Stimulated activated naive CD8-positive, alpha-beta T cell treated with anti-CD3 and anti-CD28 coated beads, Interleukin-15, amount 100 ng/mL, for 72 hours (primary cell): ENCODE results near the gene MT1B.

Source experiments
- ATAC-seq: fragments of 150-1000 bp; cut with Tn5 transposase; 2 replicates; pipeline ENCODE4 v1.10.0; 2021; ENCODE audit warnings: mild to moderate bottlenecking, moderate library complexity
- DNase-seq, 2 donors: peaks; one replicate each; pipeline ENCODE4 v3.0.0; 2021 to 2022
- H3K27ac Mint-ChIP-seq, 2 donors: one replicate each; pipeline ENCODE4 v1.8.0; 2022; ENCODE audit warnings: mild to moderate bottlenecking in 2 of 2, mixed read lengths in 2 of 2, moderate library complexity in 2 of 2
- H3K27me3 Mint-ChIP-seq: one replicate; pipeline ENCODE4 v1.8.0; 2022; ENCODE audit warnings: mixed read lengths
- H3K4me1 Mint-ChIP-seq: one replicate; pipeline ENCODE4 v1.8.0; 2022; ENCODE audit warnings: mild to moderate bottlenecking, mixed read lengths
- H3K4me3 Mint-ChIP-seq, 2 donors: one replicate each; pipeline ENCODE4 v1.8.0; 2022; ENCODE audit warnings: mild to moderate bottlenecking in 2 of 2, mixed read lengths in 2 of 2, moderate library complexity in 1 of 2
- H3K9me3 Mint-ChIP-seq, 2 donors: one replicate each; pipeline ENCODE4 v1.8.0; 2022; ENCODE audit warnings: mixed read lengths in 2 of 2

MT1B gene

DNA sequence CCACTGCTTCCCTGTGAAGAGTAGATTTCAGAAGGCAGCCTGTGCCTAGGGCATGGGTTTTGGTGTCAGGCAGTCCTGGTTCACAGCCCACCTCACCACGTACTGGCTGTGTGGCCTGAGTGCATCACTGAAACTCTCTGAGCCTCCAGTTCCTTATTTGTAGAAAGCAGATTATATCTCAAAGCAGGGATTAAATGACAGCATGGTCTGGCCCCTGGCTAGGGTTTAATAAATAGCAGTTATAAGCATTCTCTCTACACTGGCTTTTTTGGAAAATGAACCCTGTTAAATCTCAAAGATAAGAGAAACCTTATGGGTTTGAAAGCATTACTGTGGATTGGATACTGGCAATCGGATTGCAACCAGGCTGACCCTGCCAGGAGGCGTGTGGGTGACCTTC lies 22.2 kb upstream of the MT1B start:
- ATAC-seq (no peak), DNase-seq (no peak)
- Mint-ChIP-seq H3K27ac (no peak overlapping the region), H3K4me1 (peaks cover 38% of the 10 kb centered on the region), H3K9me3 (no peaks in the 10 kb centered on the region), H3K4me3 (no peak overlapping the region), H3K27me3 (peaks cover 92% of the 10 kb centered on the region)

DNA sequence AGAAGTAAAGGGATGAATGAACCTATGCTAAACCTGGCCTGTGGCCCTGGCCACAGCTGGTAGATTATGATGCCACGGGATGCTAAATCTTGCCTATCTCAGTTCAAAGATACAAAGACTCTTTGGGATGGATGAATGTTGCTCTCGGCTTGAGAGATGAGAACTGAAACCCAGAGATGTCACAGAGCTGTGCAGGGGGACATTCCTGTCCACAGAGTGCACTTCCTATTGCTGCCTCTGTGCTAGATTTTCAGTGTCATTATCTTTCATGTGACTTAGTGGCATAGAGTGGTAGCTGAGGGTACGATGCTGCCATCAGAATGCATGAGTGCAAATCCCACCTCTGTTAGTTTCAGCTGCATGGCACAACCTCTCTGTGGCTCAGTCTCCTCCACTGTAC lies 21.6 kb upstream of the MT1B start:
- DNase-seq, result no peak

DNA sequence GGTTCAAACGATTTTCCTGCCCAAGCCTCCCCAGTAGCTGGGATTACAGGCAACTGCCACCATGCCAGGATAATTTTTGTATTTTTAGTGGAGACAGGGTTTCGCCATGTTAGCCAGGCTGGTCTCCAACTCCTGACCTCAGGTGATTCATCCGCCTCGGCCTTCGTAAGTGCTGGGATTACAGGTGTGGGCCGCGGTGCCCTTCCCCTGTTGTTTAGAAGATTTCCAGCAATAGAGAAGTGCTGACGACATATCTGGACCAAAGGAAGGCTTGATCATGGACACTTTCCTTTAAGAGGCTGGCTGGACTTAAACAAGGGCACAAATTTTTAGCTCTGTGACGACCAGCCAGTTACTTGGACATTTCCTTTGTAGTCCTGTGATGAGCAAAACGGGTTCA lies 20.5 kb upstream of the MT1B start:
- ATAC-seq (no peak), DNase-seq (no peak)
- Mint-ChIP-seq H3K27me3 (peaks cover 92% of the 10 kb centered on the region), H3K9me3 (no peaks in the 10 kb centered on the region), H3K4me1 (peaks cover 39% of the 10 kb centered on the region), H3K4me3 (peak overlapping the region in 1 of 2 donors; percentile 79), H3K27ac (no peak overlapping the region)

More for the DNA sequence above, 21.6 kb upstream of the MT1B start:
- Mint-ChIP-seq H3K9me3 (no peaks in the 10 kb centered on the region), H3K4me3 (no peak overlapping the region), H3K27ac (no peak overlapping the region), H3K27me3 (peaks cover 92% of the 10 kb centered on the region), H3K4me1 (peaks cover 39% of the 10 kb centered on the region)
- peak; percentile 59 for ATAC-seq

DNA sequence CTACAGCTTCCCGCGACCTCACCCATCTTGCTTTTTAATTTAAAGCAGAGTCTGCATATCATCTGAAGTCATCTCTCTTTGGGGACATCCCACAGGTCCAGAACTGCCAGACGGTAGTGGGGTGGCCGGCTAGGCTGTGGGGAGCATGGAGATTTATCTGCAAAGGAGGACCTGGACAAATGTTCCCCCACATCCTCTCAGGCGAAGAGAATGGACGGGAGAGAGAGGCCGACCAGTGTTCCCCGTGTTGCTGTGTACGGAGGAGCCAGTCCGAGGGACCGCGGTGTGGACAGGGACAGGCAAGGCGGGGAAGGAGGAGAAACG lies 19.9 kb upstream of the MT1B start:
- peaks cover 92% of the 10 kb centered on the region for H3K27me3 Mint-ChIP-seq
- H3K4me3 Mint-ChIP-seq, result peak overlapping the region; percentile 79 to 89
- DNase-seq (no peak), ATAC-seq (no peak)
- peaks cover 41% of the 10 kb centered on the region for H3K4me1 Mint-ChIP-seq
- no peak overlapping the region for H3K27ac Mint-ChIP-seq
- H3K9me3 Mint-ChIP-seq, result no peaks in the 10 kb centered on the region

DNA sequence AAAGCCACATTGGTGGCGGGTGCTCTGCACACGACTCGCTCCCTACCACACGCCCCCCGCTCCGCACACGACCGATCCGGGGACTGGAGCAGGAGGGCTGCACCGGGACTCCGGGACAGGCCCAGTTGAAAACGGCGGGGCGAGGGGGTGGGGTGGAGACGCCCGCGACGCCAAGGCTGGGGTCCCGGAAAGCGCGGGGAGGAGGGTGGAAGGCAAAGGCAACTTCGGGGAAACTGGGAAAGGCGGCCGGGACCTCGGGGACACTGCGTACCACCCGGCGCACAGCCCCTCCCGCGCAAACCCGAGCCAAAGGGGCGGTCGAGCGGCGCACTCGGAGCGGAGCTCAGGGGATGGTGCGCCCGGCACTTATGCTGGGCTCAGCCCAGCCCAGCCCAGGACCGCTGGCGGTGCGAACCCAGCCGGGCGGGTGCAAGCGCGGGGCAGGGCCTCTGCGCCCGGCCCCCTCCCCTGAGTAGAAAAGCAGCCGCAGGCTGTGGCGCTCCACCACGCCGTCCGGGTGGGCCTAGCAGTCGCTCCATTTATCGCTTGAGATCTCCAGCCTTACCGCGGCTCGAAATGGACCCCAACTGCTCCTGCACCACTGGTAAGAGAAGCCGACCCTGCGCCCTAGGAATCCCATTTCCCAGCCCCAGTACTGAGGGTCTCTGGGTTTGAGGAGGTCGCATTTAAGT lies 19.4 kb upstream of the MT1B start, which contains the start of gene MT1M:
Gene MT1M (plus strand): TSS at position 504 of the 692 bp plus-strand sequence. CDS start 73 bp downstream, at position 577.
- no peak within 1 kb of the TSS for H3K27ac Mint-ChIP-seq
- DNase-seq (no peak), ATAC-seq (peak; percentile 53)
- H3K9me3 Mint-ChIP-seq, result no peaks in the 10 kb centered on the region
- peak within 1 kb of the TSS; percentile 79 to 89 for H3K4me3 Mint-ChIP-seq
- H3K27me3 Mint-ChIP-seq, result peaks cover 92% of the 10 kb centered on the region
- peaks cover 41% of the 10 kb centered on the region for H3K4me1 Mint-ChIP-seq

DNA sequence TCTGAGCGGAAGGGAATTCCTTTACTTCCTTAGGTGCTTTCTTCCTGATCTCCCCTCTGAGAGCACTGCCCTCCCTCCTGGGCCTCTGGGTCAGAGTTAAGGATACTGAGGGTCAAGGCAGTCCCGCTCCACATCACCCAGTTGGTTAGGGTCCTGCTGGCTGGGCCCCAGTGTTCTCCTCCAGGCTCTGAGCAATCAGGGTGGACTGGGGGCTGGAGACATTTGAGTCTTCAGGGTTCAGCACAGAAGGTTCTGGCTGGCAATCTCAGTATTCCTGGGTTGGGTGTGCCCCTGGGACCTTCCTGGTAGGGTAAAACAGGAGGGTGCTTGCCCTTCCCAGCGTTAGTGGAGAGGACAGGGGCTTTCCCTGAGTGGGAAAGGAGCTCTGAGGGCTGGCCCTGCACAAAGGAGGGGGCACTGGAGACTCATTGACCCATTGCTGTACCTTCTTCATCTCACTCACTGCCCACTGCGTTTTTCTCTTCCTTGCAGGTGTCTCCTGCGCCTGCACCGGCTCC lies 18.8 kb upstream of the MT1B start:
- no peak for DNase-seq
- Mint-ChIP-seq H3K27me3 (peaks cover 96% of the 10 kb centered on the region), H3K4me1 (peaks cover 46% of the 10 kb centered on the region), H3K4me3 (peak overlapping the region; percentile 77 to 89), H3K9me3 (no peaks in the 10 kb centered on the region), H3K27ac (no peak overlapping the region)
- no peak for ATAC-seq

DNA sequence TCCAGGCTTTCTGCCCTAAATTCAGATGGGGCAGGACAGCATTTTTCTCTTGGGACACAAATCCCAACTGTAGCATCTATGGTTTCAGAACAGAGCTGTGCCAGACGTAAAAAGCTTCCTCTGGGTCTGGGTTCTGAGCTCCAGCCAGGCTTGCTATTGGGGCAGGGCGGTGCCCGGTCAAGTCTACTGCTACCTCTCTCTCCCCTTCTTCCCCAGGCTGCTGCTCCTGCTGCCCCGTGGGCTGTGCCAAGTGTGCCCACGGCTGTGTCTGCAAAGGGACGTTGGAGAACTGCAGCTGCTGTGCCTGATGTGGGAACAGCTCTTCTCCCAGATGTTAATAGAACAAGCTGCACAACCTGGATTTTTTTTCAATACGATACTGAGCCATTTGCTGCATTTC lies 18.2 kb upstream of the MT1B start:
- Mint-ChIP-seq H3K27me3 (peaks cover 100% of the 10 kb centered on the region), H3K4me3 (no peak overlapping the region), H3K27ac (no peak overlapping the region), H3K9me3 (no peaks in the 10 kb centered on the region), H3K4me1 (peaks cover 52% of the 10 kb centered on the region)
- ATAC-seq (no peak), DNase-seq (no peak)

DNA sequence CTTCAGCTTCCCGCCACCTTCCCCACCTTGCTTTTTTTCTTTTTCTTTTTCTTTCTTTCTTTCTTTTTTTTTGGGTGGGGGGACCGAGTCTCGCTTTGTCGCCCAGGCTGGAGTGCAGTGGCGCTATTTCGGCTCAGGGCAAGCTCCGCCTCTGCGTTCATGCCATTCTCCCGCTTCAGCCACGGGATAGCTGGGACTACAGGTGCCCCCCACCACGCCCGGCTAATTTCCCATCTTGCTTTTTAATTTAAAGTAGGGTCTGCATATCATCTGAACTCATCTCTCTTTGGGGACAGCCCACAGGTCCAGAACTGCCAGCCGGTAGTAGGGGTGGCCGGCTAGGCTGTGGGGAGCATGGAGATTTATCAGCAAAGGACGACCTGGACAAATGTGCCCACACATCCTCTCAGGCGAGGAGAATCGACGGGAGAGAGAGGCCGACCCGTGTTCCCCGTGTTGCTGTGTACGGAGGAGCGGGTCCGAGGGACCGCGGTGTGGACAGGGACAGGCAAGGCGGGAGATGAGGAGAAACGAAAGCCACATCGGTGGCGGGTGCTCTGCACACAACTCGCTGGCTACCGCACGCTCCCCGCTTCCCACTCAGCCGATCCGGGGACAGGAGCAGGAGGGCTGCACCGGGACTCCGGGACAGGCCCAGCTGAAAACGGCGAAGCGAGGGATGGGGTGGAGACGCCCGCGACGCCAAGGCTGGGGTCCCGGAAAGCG lies 16.8 kb upstream of the MT1B start:
- Mint-ChIP-seq H3K27me3 (peaks cover 100% of the 10 kb centered on the region), H3K27ac (peak overlapping the region in 1 of 2 donors; percentile 34), H3K4me1 (peaks cover 56% of the 10 kb centered on the region), H3K4me3 (peak overlapping the region; percentile 76 to 81), H3K9me3 (no peaks in the 10 kb centered on the region)
- DNase-seq (no peak), ATAC-seq (no peak)

DNA sequence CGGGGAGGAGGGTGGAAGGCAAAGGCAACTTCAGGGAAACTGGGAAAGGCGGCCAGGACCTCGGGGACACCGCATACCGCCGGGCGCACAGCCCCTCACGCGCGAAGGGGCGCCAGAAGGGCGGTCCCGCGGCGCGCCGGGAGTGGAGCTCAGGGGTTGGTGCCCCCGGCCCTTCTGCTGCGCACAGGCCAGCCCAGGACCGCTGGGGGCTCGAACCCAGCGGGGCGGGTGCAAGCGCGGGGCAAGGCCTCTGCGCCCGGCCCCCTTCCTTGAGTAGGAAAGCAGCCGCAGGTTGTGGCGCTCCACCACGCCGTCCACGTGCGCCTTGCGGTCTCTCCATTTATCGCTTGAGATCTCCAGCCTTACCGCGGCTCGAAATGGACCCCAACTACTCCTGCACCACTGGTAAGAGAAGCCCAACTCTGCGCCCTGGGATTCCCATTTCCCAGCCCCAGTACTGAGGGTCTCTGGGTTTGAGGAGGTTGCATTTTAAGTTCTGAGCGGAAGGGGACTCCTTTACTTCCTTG lies 16.2 kb upstream of the MT1B start:
- H3K27ac Mint-ChIP-seq, result no peak overlapping the region

DNA sequence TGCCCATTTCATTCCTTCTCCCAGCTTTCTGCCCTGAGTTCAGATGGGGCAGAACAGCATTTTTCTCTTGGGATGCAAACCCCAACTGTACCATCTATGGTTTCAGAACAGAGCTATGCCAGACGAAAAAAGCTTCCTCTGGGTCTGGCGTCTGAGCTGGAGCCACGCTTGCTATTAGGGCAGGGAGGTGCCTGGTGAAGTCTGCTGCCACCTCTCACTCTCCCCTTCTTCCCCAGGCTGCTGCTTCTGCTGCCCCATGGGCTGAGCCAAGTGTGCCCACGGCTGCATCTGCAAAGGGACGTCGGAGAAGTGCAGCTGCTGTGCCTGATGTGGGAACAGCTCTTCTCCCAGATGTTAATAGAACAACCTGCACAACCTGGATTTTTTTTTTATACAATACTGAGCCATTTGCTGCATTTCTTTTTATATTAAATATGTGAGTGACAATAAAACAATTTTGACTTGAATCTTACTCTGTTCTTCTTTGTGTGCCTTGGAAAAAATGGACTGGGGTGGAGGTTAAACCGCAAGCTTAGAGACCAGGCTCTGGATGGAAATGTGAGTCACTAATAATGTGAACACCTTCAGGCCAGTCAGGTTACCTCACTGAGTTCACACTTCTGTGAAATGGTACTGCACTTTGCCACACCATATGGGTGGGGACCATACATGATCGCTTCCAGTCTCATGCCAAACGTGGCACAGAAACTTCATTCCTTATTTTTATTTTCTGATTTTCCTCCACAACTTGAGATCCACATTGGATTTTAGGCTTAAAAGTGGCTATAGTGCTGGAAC lies 14.9 kb upstream of the MT1B start:
- Mint-ChIP-seq H3K27me3 (peaks cover 96% of the 10 kb centered on the region), H3K27ac (no peak overlapping the region), H3K9me3 (no peaks in the 10 kb centered on the region), H3K4me3 (no peak overlapping the region), H3K4me1 (peaks cover 53% of the 10 kb centered on the region)
- ATAC-seq (no peak), DNase-seq (no peak)

More for the DNA sequence above, 16.2 kb upstream of the MT1B start:
- H3K4me1 Mint-ChIP-seq, result peaks cover 56% of the 10 kb centered on the region
- H3K4me3 Mint-ChIP-seq, result peak overlapping the region; percentile 76 to 81
- H3K27me3 Mint-ChIP-seq, result peaks cover 100% of the 10 kb centered on the region
- DNase-seq, result no peak
- no peaks in the 10 kb centered on the region for H3K9me3 Mint-ChIP-seq
- no peak for ATAC-seq

DNA sequence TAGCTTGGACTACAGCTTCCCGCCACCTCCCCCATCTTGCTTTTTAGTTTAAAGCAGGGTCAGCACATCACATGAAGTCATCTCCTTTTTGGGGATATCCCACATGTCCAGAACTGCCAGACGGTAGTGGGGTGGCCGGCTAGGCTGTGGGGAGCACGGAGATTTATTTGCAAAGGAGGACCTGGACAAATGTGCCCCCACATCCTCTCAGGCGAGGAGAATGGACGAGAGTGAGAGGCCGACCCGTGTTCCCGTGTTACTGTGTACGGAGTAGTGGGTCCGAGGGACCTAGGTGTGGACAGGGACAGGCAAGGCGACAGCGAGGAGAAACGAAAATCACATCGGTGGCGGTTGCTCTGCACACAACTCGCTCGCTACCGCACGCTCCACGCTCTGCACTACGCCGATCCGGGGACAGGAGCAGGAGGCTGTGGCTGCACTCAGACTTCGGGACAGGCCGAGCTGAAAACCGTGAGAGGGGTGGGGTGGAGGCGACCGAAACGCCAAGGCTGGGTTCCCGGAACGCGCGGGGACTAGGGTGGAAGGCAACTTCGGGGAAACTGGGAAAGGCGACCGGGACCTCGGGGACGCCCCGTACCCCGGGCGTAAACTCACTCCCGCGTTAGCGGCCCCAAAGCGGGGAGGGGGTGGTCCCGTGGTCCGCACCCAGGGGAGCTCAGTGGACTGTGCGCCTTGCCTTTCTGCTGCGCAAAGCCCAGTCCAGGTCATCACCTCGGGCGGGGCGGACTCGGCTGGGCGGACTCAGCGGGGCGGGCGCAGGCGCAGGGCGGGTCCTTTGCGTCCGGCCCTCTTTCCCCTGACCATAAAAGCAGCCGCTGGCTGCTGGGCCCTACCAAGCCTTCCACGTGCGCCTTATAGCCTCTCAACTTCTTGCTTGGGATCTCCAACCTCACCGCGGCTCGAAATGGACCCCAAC lies 13.6 kb upstream of the MT1B start, which contains the start of gene MT1A:
Gene MT1A (plus strand): TSS at position 853 of the 937 bp plus-strand sequence. CDS start 73 bp downstream, at position 926.
- peak within 1 kb of the TSS in 1 of 2 donors; percentile 41 for H3K27ac Mint-ChIP-seq
- no peak for DNase-seq
- H3K27me3 Mint-ChIP-seq, result peaks cover 84% of the 10 kb centered on the region
- peaks cover 50% of the 10 kb centered on the region for H3K4me1 Mint-ChIP-seq
- H3K9me3 Mint-ChIP-seq, result no peaks in the 10 kb centered on the region
- ATAC-seq, result peak; percentile 69
- peak within 1 kb of the TSS; percentile 83 for H3K4me3 Mint-ChIP-seq

DNA sequence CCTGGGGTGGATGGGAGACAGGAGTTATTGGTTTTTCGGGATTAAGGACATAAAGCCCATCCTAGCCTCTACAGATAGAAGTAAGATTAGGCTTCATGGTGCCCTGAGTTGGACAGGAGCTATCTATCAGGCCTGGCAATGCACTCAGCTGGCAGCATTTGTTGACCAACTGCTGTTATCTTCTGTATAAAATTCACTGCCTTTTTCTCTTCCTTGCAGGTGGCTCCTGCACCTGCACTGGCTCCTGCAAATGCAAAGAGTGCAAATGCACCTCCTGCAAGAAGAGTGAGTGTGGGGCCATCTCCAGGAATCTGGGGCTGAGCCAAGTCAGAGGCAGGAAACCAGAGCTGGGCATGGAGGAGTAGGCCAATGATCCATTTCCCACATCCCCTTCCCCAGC lies 12.6 kb upstream of the MT1B start:
- no peaks in the 10 kb centered on the region for H3K9me3 Mint-ChIP-seq
- ATAC-seq (no peak), DNase-seq (no peak)
- H3K27me3 Mint-ChIP-seq, result peaks cover 79% of the 10 kb centered on the region
- H3K4me1 Mint-ChIP-seq, result peaks cover 58% of the 10 kb centered on the region
- H3K27ac Mint-ChIP-seq, result no peak overlapping the region
- peak overlapping the region; percentile 72 to 83 for H3K4me3 Mint-ChIP-seq

DNA sequence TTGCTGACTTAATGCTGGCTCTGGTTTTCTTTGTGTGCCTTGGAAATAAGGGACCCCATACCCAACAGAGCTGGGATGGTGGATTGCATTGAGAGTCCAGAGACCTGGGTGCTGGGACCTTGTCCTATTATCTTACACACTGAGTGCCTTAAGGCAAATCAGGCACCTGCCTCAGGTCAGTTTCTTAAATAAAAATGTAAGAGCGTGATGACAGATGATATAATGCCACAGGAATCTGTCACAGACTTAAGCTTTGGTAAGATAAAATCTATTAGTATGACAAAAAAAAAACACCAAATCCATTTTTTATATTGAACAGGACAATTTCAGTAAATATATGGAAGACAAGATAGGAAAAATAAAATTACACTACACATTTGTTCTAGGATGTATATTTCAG lies 11.6 kb upstream of the MT1B start:
- no peak overlapping the region for H3K27ac Mint-ChIP-seq
- H3K4me3 Mint-ChIP-seq, result no peak overlapping the region
- H3K9me3 Mint-ChIP-seq, result no peaks in the 10 kb centered on the region
- ATAC-seq (no peak), DNase-seq (no peak)
- H3K27me3 Mint-ChIP-seq, result peaks cover 77% of the 10 kb centered on the region
- peaks cover 57% of the 10 kb centered on the region for H3K4me1 Mint-ChIP-seq

DNA sequence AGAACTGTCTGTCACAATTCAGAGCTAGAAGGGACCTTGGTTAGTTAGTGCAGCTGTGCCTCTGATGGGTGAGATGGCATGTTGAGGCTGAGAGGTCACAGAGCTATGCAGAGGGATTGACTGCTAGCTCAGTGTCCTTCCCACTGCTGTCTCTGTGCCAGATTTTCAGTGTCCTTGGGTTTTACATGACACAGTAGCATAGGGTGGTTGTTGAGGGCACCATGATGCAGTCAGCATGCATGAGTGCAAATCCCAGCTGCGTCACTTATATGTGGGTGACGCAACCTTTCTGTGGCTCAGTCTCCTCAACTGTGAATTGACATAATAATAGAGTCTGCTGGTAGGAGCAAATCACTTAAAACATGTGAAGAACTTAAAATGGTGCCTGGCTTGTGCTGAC lies 10.5 kb upstream of the MT1B start:
- Mint-ChIP-seq H3K4me3 (no peak overlapping the region), H3K27me3 (peaks cover 66% of the 10 kb centered on the region), H3K27ac (no peak overlapping the region), H3K9me3 (no peaks in the 10 kb centered on the region), H3K4me1 (peaks cover 46% of the 10 kb centered on the region)
- no peak for DNase-seq
- ATAC-seq, result no peak
